ENCODE measurements around the gene MAN2A2.

MAN2A2 gene

DNA sequence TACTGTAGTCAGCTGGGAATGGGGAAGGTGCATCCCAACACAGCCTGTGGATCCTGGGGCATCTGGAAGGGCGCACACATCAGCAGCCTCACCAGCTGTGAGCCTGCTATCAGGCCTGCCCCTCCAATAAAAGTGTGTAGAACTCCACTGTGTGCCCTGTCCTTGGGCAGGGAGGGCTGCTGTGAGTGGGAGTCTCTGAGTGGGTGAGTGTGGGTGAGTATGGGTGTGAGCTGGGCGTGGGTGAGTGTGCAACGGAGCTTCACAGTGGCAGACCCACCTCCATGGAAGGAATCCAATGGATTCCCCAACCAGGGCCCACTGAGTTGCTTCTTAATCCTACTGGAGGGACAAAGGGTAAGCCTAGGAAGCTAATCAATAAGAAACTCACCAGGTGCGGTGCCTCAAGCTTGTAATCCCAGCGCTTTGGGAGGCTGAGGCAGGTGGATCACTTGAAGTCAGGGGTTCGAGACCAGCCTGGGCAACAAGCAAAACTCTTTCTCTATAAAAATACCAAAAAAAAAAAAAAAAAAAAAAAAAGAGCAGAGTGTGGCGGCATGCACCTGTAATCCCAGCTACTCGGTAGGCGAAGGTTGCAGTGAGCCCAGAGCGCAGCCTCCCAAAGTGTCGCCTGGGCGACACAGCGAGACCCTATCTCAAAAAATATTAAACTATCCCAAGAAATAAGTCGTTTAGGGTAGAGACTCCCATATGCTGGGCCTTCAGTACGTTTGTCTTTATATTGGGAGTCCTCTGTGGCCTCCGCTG is 51.0 kb downstream of the MAN2A2 start:
- peaks cover 7% of the 10 kb centered on the region for H3K79me1 ChIP-seq (ENCODE audit: low read length)
- WGBS (ENCODE audit: extremely low coverage, insufficient coverage, insufficient read length), result no CpG with 5 or more reads among the region's 16 CpGs

GRCh38 chr15:90954712-90955623 is 51.9 kb downstream of the MAN2A2 start, which contains the start of gene RCCD1:
Gene RCCD1 (plus strand): TSS chr15:90954884. CDS start chr15:90956735, 1,851 bp downstream.
- Histone ChIP-seq H3K23ac (ENCODE audit: low read length) (no peak within 1 kb of the TSS), H2AFZ (ENCODE audit: insufficient read depth, low read length, poor library complexity) (peak within 1 kb of the TSS; percentile 94), H3K27ac (ENCODE audit: low read depth, low read length) (peak within 1 kb of the TSS; percentile 90), H3K9me3 (ENCODE audit: insufficient read depth, low read depth, low read length) (peaks cover 1% of the 10 kb centered on the region), H3K9ac (ENCODE audit: low read length) (peak within 1 kb of the TSS; percentile 93), H3K36me3 (ENCODE audit: control insufficient read depth in 1 of 2, insufficient read depth in 2 of 2, low read length in 2 of 2) (peaks cover 28 to 46% of the 10 kb centered on the region in 2 experiments), H3K4ac (ENCODE audit: low read depth, low read length) (peak within 1 kb of the TSS; percentile 85), H3K27me3 (ENCODE audit: insufficient read depth, low read length) (no peaks in the 10 kb centered on the region), H3K79me2 (ENCODE audit: control insufficient read depth, insufficient read depth, low read length, poor library complexity) (peaks cover 5% of the 10 kb centered on the region), H4K8ac (ENCODE audit: low read depth, low read length) (peak within 1 kb of the TSS; percentile 98), H3K14ac (ENCODE audit: low read length) (peak within 1 kb of the TSS; percentile 87), H3K18ac (ENCODE audit: low read length) (peak within 1 kb of the TSS; percentile 93), H4K12ac (ENCODE audit: low read depth, low read length) (peak within 1 kb of the TSS; percentile 97), H3K4me2 (ENCODE audit: low read length) (peak within 1 kb of the TSS; percentile 95), H3K4me1 (ENCODE audit: control insufficient read depth in 1 of 2, insufficient read depth in 2 of 2, low read length in 2 of 2) (peaks cover 8 to 9% of the 10 kb centered on the region in 2 experiments), H3K79me1 (ENCODE audit: low read length) (peaks cover 7% of the 10 kb centered on the region), H3K4me3 (ENCODE audit: low read depth, low read length) (peak within 1 kb of the TSS; percentile 80), H2BK5ac (ENCODE audit: low read depth, low read length, poor library complexity) (peak within 1 kb of the TSS; percentile 89), H2BK120ac (ENCODE audit: insufficient read depth, low read length, poor library complexity) (peak within 1 kb of the TSS; percentile 92), H2BK12ac (ENCODE audit: low read length) (peak within 1 kb of the TSS; percentile 41), H2AK5ac (ENCODE audit: low read length) (peak within 1 kb of the TSS; percentile 42), H4K91ac (ENCODE audit: low read depth, low read length) (peak within 1 kb of the TSS; percentile 98)
- WGBS (ENCODE audit: extremely low coverage, insufficient coverage, insufficient read length), result no CpG with 5 or more reads among the region's 69 CpGs
- DNase-seq, result peak; percentile 96 to 97

More for the DNA sequence above, 51.0 kb downstream of the MAN2A2 start:
- Histone ChIP-seq H3K36me3 (ENCODE audit: control insufficient read depth in 1 of 2, insufficient read depth in 2 of 2, low read length in 2 of 2) (peaks cover 35 to 51% of the 10 kb centered on the region in 2 experiments), H3K9ac (ENCODE audit: low read length) (no peak overlapping the region), H3K14ac (ENCODE audit: low read length) (no peak overlapping the region), H4K8ac (ENCODE audit: low read depth, low read length) (peak overlapping the region; percentile 20), H3K18ac (ENCODE audit: low read length) (no peak overlapping the region), H3K27ac (ENCODE audit: low read depth, low read length) (no peak overlapping the region), H4K91ac (ENCODE audit: low read depth, low read length) (no peak overlapping the region), H3K9me3 (ENCODE audit: insufficient read depth, low read depth, low read length) (no peaks in the 10 kb centered on the region), H2BK12ac (ENCODE audit: low read length) (no peak overlapping the region), H3K4me2 (ENCODE audit: low read length) (peak overlapping the region; percentile 95), H2AK5ac (ENCODE audit: low read length) (no peak overlapping the region), H3K4ac (ENCODE audit: low read depth, low read length) (no peak overlapping the region), H2AFZ (ENCODE audit: insufficient read depth, low read length, poor library complexity) (no peak overlapping the region), H3K79me2 (ENCODE audit: control insufficient read depth, insufficient read depth, low read length, poor library complexity) (peaks cover 5% of the 10 kb centered on the region), H2BK5ac (ENCODE audit: low read depth, low read length, poor library complexity) (no peak overlapping the region), H3K4me3 (ENCODE audit: low read depth, low read length) (no peak overlapping the region), H3K23ac (ENCODE audit: low read length) (no peak overlapping the region), H4K12ac (ENCODE audit: low read depth, low read length) (no peak overlapping the region), H3K27me3 (ENCODE audit: insufficient read depth, low read length) (no peaks in the 10 kb centered on the region), H3K4me1 (ENCODE audit: control insufficient read depth in 1 of 2, insufficient read depth in 2 of 2, low read length in 2 of 2) (peaks cover 8 to 9% of the 10 kb centered on the region in 2 experiments), H2BK120ac (ENCODE audit: insufficient read depth, low read length, poor library complexity) (no peak overlapping the region)
- DNase-seq, result no peak

DNA sequence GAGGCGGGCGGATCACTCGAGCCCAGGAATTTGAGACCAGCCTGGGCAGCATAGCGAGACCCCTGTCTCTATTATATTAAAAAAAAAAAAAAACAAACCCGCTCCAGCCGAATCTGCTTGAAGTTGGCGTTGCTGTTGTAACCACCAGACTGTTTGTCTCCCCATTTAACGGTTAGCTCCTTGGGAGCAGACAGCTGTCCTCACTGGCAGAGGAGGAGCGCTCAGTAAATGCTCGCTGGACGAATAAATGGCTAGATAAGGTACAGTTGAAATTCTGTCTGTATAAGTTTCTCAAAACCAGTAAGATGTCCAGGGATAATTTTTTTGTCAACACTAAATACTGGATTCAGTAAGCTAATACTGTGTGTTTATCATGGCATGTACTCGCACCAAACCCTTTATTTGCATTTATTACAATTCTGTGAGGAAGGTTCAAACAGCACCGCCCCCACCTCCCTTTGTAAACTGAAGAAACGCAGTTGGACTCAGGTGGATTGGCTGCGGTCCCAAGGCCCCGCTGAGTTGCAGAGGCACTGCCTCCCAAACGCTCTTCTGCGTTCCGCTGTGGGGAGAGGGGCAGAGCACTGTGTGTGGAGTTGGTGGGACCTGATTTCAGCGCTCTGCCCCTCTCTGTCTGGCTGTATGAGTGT is 52.6 kb downstream of the MAN2A2 start:
- H3K4me2 ChIP-seq (ENCODE audit: low read length), result peak overlapping the region; percentile 95
- DNase-seq, result no peak
- H3K4me1 ChIP-seq (ENCODE audit: control insufficient read depth in 1 of 2, insufficient read depth in 2 of 2, low read length in 2 of 2), result peaks cover 8 to 9% of the 10 kb centered on the region in 2 experiments
- no peak overlapping the region for H3K4ac ChIP-seq (ENCODE audit: low read depth, low read length)
- no peak overlapping the region for H3K4me3 ChIP-seq (ENCODE audit: low read depth, low read length)
- H2AFZ ChIP-seq (ENCODE audit: insufficient read depth, low read length, poor library complexity), result no peak overlapping the region
- no peak overlapping the region for H4K8ac ChIP-seq (ENCODE audit: low read depth, low read length)
- no peak overlapping the region for H2AK5ac ChIP-seq (ENCODE audit: low read length)
- H3K14ac ChIP-seq (ENCODE audit: low read length), result no peak overlapping the region
- no peak overlapping the region for H2BK120ac ChIP-seq (ENCODE audit: insufficient read depth, low read length, poor library complexity)
- H3K9me3 ChIP-seq (ENCODE audit: insufficient read depth, low read depth, low read length), result peaks cover 2% of the 10 kb centered on the region
- H3K79me2 ChIP-seq (ENCODE audit: control insufficient read depth, insufficient read depth, low read length, poor library complexity), result peaks cover 5% of the 10 kb centered on the region
- WGBS (ENCODE audit: extremely low coverage, insufficient coverage, insufficient read length), result no CpG with 5 or more reads among the region's 20 CpGs
- H3K36me3 ChIP-seq (ENCODE audit: control insufficient read depth in 1 of 2, insufficient read depth in 2 of 2, low read length in 2 of 2), result peaks cover 22 to 41% of the 10 kb centered on the region in 2 experiments
- no peak overlapping the region for H3K9ac ChIP-seq (ENCODE audit: low read length)
- peak overlapping the region; percentile 15 for H4K91ac ChIP-seq (ENCODE audit: low read depth, low read length)
- no peak overlapping the region for H3K23ac ChIP-seq (ENCODE audit: low read length)
- no peak overlapping the region for H3K18ac ChIP-seq (ENCODE audit: low read length)
- H2BK12ac ChIP-seq (ENCODE audit: low read length), result no peak overlapping the region
- H3K79me1 ChIP-seq (ENCODE audit: low read length), result peaks cover 7% of the 10 kb centered on the region
- no peak overlapping the region for H2BK5ac ChIP-seq (ENCODE audit: low read depth, low read length, poor library complexity)
- H3K27ac ChIP-seq (ENCODE audit: low read depth, low read length), result no peak overlapping the region
- no peaks in the 10 kb centered on the region for H3K27me3 ChIP-seq (ENCODE audit: insufficient read depth, low read length)
- H4K12ac ChIP-seq (ENCODE audit: low read depth, low read length), result no peak overlapping the region
